GM19324 (cell line): ENCODE results near the gene S100A8.
"Not testable (repeated sequence)": the region's sequence is repeated elsewhere in the genome, so short reads cannot be mapped to it uniquely, and the experiment has no call there.

Experiments
- ATAC-seq: cut with Tn5 transposase; IDR thresholded peaks from one replicate; pipeline ENCODE4 v1.9.1; 2021; ENCODE audit warnings: mild to moderate bottlenecking, moderate library complexity; ENCODE audit not compliant: unreplicated experiment, low FRiP score

Gene S100A8

GRCh38 chr1:153349363-153350320, 41.2 kb downstream of the S100A8 start:
- ATAC-seq, result no peak

DNA sequence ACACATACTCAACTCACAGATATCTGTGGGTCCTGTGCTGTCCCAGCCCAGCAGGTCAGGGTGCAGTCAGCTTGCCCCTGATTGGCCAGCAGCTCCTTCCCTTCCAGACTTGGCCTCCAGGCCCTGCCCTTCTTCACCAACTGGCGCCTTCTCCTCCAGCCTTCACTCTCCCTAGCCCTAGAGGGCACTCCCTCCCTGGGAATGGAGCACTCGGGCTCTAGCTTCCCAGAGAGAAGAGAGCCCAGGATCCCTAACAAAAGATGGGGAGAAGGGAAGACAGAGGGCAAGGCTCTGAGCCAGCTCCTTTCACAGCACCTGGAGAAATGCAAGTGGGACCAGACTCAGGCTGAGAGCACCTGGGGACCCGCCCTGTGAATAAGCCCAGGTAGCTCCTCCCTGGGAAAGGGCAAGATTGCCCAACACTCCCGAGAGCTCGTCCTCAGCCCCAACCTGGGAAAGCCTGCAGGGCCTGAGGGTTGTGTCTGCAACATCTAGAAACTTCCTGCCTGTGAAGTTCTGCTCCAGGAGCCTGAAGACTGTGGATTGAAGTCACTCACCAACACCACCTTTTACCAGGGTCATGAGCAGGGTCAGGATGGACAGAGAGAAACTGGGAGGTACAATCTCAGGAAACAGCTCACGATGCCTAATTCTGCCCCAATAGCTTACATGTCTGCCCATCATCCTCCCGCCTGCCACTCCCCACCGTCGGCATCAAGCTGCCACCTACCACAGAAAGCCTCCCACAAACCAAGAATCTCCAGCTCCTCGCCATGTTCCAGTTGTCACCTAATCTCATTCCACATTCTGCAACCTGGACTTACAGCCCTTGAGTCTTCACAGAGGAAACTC, 42.1 kb downstream of the S100A8 start, which contains the start of gene PGLYRP4:
TSS of gene PGLYRP4 (minus strand) at position 331 of the 852 bp plus-strand sequence. CDS start 909 bp downstream, outside the sequence.
- ATAC-seq, result no peak

GRCh38 chr1:153347856-153348255, 43.0 kb downstream of the S100A8 start:
- no peak for ATAC-seq

GRCh38 chr1:153347049-153347448, 43.8 kb downstream of the S100A8 start:
- not testable (repeated sequence) for ATAC-seq

GRCh38 chr1:153346077-153346723, 44.7 kb downstream of the S100A8 start:
- no peak for ATAC-seq

DNA sequence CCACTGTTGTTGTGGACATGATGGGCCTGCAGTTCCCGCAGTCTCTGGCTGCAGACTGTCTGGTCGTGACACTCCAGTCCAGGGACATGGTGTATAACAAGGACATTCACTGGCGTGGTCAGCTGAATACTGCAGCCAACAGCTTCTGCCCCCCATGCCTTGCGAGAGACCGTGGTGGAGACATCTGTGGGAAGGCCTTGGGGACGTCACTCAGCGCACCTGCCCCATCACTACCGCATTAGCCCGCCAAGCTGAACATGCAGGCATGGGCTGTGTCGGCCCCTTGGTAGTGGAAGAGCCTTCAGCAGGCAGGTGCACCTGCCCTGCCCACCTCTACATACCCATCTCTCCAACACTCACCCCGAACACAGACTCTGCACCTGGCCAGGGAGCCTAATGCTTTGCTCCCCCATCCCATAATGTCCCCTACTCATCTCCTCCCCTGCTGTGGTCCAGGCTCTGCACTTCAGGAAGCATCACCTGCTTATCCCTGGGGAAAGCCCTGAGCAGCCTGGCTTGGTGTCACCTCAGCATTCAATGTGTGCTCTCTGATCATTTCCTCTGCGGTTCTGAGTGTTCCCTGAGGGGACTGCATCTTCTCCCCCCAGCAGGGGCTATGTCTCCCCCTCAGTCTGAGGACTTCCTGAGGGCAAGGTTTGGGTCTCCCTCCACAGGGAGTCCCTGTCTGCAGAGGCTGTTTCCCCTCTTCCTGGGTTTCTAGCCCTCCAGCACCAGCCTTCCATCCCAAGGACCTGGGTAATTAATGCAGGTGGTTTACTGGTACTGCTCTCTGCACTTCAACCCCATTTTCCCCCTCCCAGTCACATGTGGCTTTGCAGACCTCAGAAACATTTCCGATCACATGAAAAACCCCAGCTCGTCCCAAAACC, 45.4 kb downstream of the S100A8 start:
- ATAC-seq, result no peak

GRCh38 chr1:153344718-153345025, 46.2 kb downstream of the S100A8 start:
- no peak for ATAC-seq

DNA sequence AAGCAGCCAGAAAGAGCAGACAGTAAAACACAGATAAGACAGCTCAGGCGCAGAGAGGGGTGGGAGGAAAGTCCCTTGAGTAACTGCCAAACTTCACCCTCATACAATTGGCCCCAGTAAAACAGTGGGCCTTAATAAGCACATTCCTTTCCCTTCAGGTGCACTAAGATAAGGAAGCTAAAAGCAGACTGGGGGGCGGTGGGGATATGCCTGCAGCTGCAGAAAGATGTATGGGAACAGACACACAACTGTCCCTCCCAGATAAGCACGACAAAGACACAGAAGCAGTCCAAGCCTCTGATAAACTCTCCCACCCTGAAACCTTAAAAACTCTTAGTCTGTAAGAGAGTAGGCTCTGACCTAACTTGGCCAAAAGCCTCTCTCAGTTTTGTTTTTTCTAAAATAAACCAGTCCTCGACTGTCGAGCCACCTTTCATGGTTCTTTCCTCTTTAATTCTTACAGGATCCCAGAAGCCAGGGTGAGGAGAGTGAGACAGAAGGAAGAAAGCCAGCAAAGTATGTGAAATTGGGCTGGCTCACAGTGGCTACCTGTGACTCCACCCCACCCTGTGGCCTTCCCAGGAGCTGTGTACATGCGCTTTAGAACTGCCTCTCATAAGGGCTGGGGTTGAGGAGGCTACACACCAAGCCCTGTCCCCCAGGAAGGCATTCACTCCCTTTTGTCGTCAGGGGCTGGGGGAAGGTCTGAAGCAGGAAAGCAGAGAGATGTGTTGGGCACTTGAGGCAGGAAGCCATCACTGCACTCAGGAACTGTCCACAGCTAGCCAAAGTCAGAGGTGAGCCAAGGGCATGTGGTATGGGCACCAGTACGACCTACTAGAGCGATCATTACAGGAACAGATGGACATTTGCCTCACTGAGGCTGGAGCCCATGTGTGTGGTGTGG, 46.8 kb downstream of the S100A8 start:
- no peak for ATAC-seq

DNA sequence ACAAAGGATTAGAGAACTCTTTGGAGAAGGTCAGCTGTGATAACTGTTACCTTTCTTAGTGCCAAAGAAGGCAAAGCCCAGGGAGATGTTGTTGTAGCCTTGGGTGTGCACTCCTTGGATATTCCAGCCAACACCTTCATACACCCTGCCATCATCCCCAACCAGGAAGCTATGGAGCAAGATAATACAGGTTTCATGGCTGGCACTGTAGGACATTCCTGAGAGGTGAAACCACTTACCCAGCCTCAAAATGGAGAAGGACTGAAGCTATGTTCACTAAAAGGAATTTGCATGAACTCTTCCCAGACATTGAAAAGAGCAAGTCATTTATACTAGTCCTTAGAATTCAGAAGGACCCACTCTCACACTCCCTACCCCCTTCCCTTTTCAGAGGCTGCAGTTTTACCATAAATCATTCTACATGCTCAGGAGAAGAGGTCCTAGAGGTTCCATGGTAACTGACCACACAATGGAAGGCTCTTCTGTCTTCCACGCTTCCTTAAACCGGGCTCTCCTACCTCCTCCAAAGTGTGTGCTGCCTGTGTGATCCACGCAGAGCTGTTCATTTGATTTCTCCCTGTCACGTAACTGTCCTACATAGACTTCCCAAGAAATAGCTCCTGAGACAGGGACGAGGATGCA, 47.7 kb downstream of the S100A8 start:
- no peak for ATAC-seq

DNA sequence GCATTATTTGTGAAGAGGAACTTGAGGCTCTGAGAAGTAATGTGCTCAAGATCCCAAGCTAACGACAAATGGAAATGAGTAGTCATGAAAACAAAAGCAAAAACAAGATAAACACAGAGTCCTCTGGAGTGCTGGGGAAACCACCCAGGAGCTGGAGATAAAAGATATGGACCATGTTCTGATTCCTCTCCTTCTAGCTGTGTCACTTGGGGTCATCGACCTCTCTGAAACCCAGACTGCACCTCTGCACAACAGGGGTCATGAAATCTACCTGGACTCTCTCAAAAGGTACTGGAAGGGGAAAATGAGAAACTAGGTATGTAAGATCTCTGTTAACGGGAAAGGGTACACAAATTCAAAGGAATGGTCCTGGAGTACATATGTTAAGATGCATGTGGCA, 48.7 kb downstream of the S100A8 start:
- ATAC-seq, result no peak

- ATAC-seq, result no peak
These were observed 49.4 kb downstream of the S100A8 start for GRCh38 chr1:153341431-153341934.

- no peak for ATAC-seq
These were observed 50.5 kb downstream of the S100A8 start for GRCh38 chr1:153340356-153340755.
